SH-SY5Y (cell line): ENCODE measurements around the gene ACSM2A.

Source experiments
- GATA2 ChIP-seq: IDR thresholded peaks from 2 replicates; pipeline ENCODE4 v1.6.1; 2011; ENCODE audit warnings: mild to moderate bottlenecking, low read depth, low read length
- GATA3 ChIP-seq: IDR thresholded peaks from 2 replicates; pipeline ENCODE4 v1.6.1; 2011; ENCODE audit warnings: low read depth, mild to moderate bottlenecking, low read length, moderate library complexity

GRCh38 chr16:20410121-20410723 is 41.1 kb upstream of the ACSM2A start:
- TF ChIP-seq GATA2 (no peak), GATA3 (no peak)
